ENCODE data around the gene SLCO2B1.

The SLCO2B1 gene

DNA sequence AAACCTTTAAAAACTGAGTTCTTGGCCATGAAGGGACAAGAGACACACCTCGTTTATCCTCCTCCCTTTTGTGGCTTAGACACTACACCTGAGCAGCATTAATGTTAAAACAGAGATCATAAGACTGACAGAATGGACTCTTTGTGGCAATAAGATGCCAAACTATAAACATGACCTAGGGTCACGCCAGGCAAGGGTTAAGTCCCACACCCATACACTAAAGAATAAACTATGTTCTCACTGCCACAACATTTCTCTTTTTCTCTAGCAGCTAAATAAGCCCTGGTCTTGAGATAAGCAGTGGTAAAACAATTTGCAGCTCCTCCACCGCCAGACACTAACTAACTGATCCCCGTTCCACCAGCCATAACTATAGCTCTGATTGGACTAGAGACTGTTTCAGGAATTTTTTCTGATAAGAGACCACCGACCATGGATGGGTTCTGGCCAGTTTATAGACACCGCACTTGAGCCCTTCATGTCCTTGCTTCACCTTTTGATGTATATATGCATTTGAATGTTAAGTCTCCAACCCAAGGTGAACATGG, 4.9 kb upstream of the SLCO2B1 start:
- no peak for DNase-seq

GRCh38 chr11:75146711-75147110, 4.2 kb upstream of the SLCO2B1 start:
- no peak for DNase-seq

DNA sequence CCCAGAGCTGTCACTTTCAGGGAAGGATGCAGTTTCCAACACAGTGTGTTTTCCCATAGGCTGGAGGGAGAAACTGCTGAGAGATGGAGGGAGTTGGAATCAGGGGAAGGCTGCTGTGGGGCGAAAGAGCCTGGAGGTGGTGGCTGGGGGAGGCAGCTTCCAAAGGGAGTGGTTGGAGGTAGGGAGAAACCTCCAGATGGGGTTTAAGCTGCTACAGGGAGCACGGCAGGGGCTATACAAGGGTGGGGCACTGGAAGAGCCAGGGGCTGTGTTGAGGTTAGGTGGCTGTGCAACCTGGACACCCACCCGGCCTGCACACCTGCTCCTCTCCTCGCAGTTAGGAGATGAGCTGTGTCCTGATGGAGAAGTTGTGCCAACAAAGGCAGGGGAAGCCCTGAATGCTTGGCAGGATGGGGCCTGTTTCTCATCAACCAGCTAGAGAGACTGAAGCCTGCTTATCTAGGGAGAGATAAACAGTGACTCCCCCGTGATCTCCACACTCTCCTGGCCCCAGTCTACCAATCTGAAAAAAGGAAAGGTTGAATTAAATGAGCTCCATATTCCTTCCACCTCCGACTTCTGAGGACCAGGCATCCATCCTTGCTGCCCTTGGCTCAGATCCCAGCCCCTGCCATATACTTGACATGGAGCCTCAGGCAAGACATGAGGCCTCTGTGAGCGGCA, 3.6 kb upstream of the SLCO2B1 start:
- no peak for DNase-seq

DNA sequence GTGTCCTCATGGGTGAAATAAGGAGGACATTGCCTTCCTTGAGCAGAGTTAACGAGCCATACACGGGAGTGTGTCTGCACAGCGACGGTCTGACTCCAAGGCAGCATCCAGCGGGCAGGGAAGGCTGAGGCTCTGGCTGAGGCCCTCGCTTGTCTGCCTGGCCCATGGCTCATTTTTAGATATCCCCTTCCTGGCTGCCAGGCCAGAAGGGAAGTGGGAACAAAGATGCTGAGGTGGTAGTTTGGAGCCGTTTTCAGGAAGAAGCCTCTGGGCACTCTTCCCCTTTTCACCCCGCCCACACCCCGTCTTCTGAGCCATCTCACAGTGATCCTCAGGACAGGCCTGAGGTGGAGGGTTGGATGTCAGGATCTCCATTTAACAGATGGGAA, 3.0 kb upstream of the SLCO2B1 start:
- DNase-seq, result no peak

DNA sequence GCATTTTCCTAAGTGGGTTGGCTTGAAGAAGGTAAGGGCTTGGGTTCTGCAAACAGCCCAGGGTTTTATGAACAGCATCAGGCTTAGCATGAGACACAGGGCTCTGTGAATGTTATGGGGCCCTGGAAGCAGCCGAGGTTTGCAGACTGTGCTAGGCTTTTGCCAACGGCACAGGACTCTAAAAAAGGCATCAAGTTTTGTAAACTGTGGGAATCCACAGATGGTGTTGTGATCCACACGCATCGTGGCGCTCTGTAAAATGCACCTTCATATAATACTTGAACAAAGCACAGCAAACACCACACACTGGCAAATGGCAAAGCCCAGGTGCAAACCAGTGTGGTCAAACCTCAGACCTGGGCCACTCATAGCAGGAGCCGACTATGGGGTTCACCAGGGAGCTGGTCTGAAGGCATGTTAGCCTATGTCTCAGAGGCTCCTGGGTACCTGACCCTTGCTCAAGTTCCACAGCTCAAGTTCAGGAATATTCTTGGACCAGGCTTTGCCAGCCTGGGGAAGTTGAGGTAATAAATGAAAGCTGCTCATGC, 2.4 kb upstream of the SLCO2B1 start:
- DNase-seq, result no peak

DNA sequence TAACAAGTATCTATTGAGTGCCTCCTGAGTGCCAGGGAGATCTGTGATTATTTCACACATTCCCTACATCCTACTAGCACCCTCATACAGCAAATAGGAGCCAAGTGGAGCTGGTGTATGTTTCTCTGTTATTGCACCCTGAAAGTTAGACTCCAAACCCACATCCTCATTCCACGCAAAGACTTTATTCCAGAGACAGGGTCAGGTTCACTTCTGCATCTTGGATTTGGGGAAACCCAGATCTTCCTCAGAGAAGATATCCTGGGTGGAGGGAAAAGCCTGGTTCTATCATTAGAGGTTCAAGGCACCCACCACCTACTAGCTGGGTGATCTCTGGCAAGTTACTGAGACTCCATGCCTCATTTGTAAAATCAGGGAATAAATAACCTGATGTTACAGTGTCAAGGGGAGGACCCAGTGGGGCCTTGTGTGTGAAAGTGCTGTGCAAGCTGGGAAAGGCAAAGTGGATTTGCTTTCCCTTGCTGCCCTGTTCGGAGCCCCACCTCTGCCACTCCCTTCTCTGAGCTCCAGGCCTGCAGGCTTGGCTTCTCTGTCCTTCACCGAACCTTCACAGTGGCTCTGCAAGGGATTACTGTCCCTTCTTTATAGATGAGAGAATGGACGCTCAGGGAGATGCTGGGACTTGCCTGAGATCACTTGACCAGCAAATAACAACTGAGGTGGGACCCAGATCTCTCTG, 991 bp upstream of the SLCO2B1 start:
- no peak for DNase-seq

GRCh38 chr11:75151346-75152047, 590 bp downstream of the SLCO2B1 start:
- no peak for DNase-seq

DNA sequence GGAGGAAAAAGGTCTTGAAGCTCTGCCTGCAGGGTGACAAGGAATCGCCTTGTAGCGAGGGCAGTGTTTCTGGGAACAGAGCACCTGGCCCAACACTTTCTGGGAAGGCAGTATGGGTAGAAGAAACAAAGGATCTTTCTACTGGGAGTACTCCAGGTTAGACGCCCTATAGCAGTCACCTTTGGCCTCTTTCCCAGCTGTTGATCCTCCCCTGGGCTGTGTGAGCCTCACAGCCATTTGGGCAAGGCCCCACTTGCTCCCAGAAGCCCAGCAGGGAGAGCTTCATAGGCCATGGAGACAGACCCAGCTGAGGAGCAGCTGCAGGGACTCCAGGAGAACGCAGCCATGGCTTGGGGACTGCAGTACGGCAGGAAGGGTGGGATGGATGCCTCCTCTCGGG, 1.2 kb downstream of the SLCO2B1 start:
- no peak for DNase-seq

DNA sequence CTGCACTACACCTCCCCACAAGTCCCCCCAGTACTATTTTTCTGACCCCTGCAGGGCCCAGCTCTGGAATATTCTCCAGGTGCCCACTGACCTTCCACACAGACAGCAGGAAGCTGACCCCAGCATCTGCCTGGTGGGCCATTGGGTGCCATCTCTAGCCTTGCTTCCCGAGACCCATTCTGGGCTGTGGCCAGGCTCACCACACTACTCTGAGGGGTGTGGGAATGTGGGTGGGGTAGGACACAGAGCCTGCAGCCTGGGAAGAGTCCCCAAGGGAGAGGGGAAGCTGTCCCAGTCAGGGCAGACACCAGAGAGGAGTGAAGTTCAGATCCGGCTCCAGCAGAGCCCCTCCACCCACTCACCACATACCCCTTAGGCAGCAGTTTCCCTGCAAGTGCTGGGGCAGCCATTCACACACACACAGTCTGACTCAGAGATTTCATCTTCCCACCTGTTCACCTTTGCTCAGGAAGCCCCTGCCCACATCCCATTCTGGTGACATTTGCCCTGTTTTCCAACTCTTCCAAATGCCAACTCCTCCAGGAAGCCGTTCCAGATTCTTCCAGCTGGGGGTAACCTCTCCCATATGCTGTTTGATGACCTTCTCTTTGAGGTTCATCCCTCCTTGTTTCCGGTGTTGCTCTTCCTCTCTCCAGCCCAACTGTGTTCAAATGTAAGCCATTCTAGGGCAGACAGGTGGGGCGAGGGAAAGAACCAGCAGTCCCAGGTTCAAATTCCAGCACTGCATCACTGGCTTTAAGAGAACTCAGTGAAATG, 1.9 kb downstream of the SLCO2B1 start:
- no peak for DNase-seq

DNA sequence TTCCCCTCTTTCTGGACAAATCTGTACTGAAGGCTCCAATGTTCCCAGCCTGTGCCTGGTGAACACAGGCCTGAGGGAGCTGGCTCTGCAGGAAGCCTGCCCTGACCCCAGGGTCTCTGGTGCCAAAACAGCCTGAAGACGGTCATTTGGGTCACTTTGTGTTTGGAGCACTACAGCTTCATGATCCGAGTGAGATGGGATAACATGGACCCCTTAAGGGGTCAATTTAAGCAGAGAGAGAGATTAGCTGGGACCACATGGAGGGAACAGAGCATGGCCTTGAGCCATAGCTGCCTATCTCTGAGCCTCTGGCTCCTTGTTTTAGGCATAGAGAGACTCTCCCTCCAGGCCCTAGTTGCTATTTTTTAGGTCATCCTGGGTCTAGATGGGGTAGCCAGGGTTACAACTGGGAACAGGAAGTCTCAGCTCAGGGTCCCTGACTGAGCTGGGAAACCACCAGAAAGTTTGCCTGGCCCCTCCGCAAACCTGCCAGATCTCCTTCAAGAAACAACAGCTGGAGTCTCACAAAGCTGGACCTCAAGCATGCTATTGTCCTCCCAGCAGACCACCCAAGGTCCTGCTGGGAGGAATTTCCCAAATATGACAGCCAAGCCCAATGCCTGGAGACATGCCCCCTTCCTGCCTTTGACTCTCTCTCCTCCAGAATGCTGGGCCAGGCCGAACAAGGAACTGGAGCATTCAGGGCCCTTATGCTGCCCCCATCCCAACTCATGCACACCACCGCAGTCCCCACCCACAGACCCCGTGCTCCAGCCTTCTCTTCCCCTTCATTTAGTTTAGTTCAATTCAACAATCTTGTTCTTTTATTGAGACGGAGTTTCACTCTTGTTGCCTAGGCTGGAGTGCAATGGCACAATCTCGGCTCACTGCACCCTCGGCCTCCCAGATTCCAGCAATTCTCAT, 4.0 kb downstream of the SLCO2B1 start:
- no peak for DNase-seq

- DNase-seq, result no peak
Observed at GRCh38 chr11:75155570-75156422, 4.9 kb downstream of the SLCO2B1 start.

DNA sequence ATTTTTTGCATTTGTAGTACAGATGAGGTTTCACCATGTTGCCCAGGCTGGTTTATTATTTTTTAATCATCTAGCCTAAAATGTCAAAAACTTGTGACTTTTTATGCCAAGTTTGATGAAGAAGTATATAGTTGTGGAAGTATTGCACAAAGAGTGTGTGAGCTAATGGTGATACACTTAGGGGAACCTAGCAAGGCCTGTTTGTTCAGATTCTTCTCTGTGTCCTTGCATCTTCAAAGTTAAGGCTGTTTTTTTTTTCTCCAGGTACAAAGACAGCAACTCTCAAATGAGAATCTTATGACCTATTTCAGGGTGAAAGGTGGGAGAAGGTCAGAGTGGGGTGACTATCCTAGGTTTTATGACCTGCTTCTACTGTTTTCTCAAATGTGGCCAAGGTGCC, 7.3 kb downstream of the SLCO2B1 start:
- no peak for DNase-seq

GRCh38 chr11:75158696-75159150, 7.8 kb downstream of the SLCO2B1 start:
- no peak for DNase-seq

- DNase-seq, result no peak
Observed at GRCh38 chr11:75159151-75159953, 8.4 kb downstream of the SLCO2B1 start.

- DNase-seq, result no peak
Observed at GRCh38 chr11:75160220-75160757, 9.4 kb downstream of the SLCO2B1 start.

GRCh38 chr11:75160880-75161279, 10.0 kb downstream of the SLCO2B1 start:
- no peak for DNase-seq

DNA sequence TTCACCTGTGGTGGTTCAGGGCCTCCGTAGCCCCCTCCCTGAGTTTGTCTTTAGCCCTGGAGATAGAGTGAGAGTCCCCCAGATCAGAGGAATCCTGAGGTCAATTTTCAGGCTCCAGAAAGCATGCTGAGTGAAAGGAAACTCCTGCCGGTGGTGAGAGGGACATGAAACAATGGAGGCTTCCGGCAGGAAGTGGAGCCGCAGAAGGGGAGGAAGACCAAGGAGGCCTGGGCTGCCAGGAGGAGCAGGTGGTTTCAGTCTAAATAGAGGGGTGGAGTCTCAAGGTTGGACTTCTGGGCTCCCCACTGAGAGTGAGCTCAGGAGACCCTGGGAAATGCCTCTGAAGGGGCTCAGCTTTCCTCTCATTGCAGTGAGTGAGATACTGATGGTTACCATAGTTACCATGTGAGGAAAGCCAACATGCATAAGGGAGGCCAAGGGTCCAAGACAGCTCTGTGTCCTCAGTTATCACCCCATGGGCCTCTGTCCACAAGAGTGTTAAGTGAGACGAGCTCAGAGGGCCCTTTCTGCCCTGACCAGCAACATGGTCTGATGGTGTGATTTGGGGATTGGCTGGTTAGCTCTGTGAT, 10.7 kb downstream of the SLCO2B1 start:
- no peak for DNase-seq

- no peak for DNase-seq
Observed at GRCh38 chr11:75162954-75163353, 12.0 kb downstream of the SLCO2B1 start.

All from effector CD8-positive, alpha-beta T cell (primary cell).